ENCODE results near the gene GNG13. TPM values are rescaled to one million over a fixed set of nuclear protein-coding genes. Genes with fewer than 3 reads are reported as not detected.

GNG13 gene
- total and polyA plus RNA-seq, 2 of the 4 experiments (the other 2 are of a cell fraction), result not detected

- Histone ChIP-seq H3K18ac (ENCODE audit: low read depth, low read length) (no peak overlapping the region), H3K27ac (ENCODE audit: insufficient read depth, low read length) (no peak overlapping the region), H4K20me1 (ENCODE audit: insufficient read depth, low read length) (no peaks in the 10 kb centered on the region), H3K4ac (ENCODE audit: low read depth, low read length) (no peak overlapping the region), H2BK20ac (ENCODE audit: low read depth, low read length) (no peak overlapping the region), H3K9ac (ENCODE audit: low read depth, low read length) (no peak overlapping the region), H3K4me1 (ENCODE audit: control insufficient read depth, insufficient read depth, low read length) (no peaks in the 10 kb centered on the region), H3K14ac (replicated peaks; ENCODE audit: low read depth, low read length) (no peak overlapping the region), H2BK5ac (ENCODE audit: low read depth, low read length, poor library complexity, severe bottlenecking) (no peak overlapping the region), H3K56ac (ENCODE audit: extremely low read depth, insufficient read depth, low read length) (no peak overlapping the region), H4K8ac (ENCODE audit: low read depth in 2 of 2, low read length in 2 of 2) (no peak overlapping the region), H4K5ac (ENCODE audit: low read depth, low read length) (no peak overlapping the region), H3K9me1 (ENCODE audit: insufficient read depth, low read length) (no peaks in the 10 kb centered on the region), H3K23ac (ENCODE audit: low read depth, low read length) (no peak overlapping the region), H2BK120ac (ENCODE audit: low read depth, low read length) (no peak overlapping the region), H2AK9ac (replicated peaks; ENCODE audit: low read depth, low read length, poor library complexity) (no peak overlapping the region), H3K9me3 (ENCODE audit: control insufficient read depth, insufficient read depth, low read length) (no peaks in the 10 kb centered on the region), H2AFZ (replicated peaks; ENCODE audit: low read length, poor library complexity) (no peak overlapping the region), H4K91ac (ENCODE audit: insufficient read depth, low read depth, low read length) (no peak overlapping the region), H3K79me1 (ENCODE audit: low read depth in 1 of 2, low read length in 2 of 2) (no peaks in the 10 kb centered on the region), H2BK15ac (ENCODE audit: low read depth, low read length) (no peak overlapping the region), H2AK5ac (ENCODE audit: low read depth, low read length) (no peak overlapping the region), H3K4me3 (ENCODE audit: insufficient read depth, low read depth, low read length) (no peak overlapping the region), H3K36me3 (ENCODE audit: control insufficient read depth, insufficient read depth, low read length) (no peaks in the 10 kb centered on the region), H3K27me3 (ENCODE audit: control insufficient read depth, insufficient read depth, low read length) (no peaks in the 10 kb centered on the region), H3K4me2 (ENCODE audit: low read depth, low read length) (no peak overlapping the region)
- no TSS peak for BruUV-seq (replicated peaks)
- in situ Hi-C loops (cut with MboI; ENCODE audit: low sequenced_read_pairs), result no loop called here
- dilution Hi-C loops (cut with HindIII; ENCODE audit: low sequenced_read_pairs, unreplicated experiment), result no loop called here
- 29% methylated on average over 5 of the region's 20 CpGs; no CpG with 5 or more reads in 1 of the 2 experiments for WGBS, 2 experiments (ENCODE audit: extremely low coverage in 2 of 2, insufficient read length in 1 of 2)
- no peak for ATAC-seq (ENCODE audit: low read depth)
- TF ChIP-seq NFE2L2 (IDR thresholded peaks at IDR 0.05; ENCODE audit: low read depth, low read length) (no peak), BHLHE40 (IDR thresholded peaks at IDR 0.05; ENCODE audit: low read depth, low read length) (no peak), RFX5 (IDR thresholded peaks at IDR 0.05; ENCODE audit: low read depth, low read length) (no peak), CHD1 (IDR thresholded peaks at IDR 0.05; ENCODE audit: low read depth, low read length) (no peak), MAZ (IDR thresholded peaks at IDR 0.05; ENCODE audit: borderline replicate concordance, low read depth, low read length) (no peak), USF2 (IDR thresholded peaks at IDR 0.05; ENCODE audit: low read depth, low read length) (no peak), RAD21 (IDR thresholded peaks at IDR 0.05; ENCODE audit: low read length) (no peak), MXI1 (IDR thresholded peaks at IDR 0.05; ENCODE audit: borderline replicate concordance, low read depth, low read length) (no peak), CEBPB (IDR thresholded peaks at IDR 0.05; ENCODE audit: low read depth, low read length) (no peak), CTCF (conservative IDR thresholded peaks at IDR 0.05; ENCODE audit: low read depth, low read length) (no peak), ELK1 (IDR thresholded peaks at IDR 0.05; ENCODE audit: borderline replicate concordance, low read depth, low read length) (no peak), MAFK (IDR thresholded peaks at IDR 0.05; ENCODE audit: low read depth, low read length) (no peak), POLR2A (IDR thresholded peaks at IDR 0.05; ENCODE audit: low read depth, low read length) (no peak)
- POLR2A ChIA-PET (ENCODE audit: unreplicated experiment), result no interaction called here
- intact Hi-C loops (cut with micrococcal nuclease), result no loop called here
- no peak for DNase-seq
- CTCF ChIA-PET, result no interaction called here
These were observed 31.2 kb downstream of the GNG13 start for GRCh38 chr16:769184-769784.

Data from IMR-90 (cell line).